ENCODE data around the gene ZSCAN32. TPM values are rescaled to one million over a fixed set of nuclear protein-coding genes. Genes with fewer than 3 reads are reported as not detected.

ZSCAN32 gene
- total RNA-seq, 2 donors from 2014 or later, result 4.0 to 7.3 TPM

DNA sequence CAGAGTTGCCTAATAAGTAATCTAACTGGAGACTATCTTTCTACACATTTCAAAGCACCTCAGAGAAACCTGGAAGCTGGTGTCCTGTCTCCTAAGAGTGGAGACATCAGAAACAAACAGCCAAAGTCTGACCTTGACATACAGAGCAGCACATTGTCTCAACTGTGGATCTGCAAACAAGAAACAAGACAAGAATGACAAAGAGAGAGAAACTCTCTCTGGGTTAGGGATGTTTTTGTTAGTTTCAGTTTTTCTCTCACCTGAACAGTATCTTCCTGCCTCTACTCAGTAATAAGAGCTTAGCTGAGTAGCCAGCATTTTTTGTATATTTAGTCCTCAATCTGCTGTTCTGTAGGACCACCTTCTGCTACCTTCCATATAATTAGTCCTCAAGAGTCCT is 33.6 kb upstream of the ZSCAN32 start:
- no peak overlapping the region for H3K27ac ChIP-seq
- intact Hi-C loops (cut with DNase I), result no loop called here
- H3K4me1 ChIP-seq, result peaks cover 4% of the 10 kb centered on the region
- H3K4me3 ChIP-seq, result no peak overlapping the region
- H3K36me3 ChIP-seq (replicated peaks in 1 of 2; ENCODE audit: insufficient read depth in 1 of 2, low read depth in 2 of 2), result no peaks in the 10 kb centered on the region
- ATAC-seq (no peak), DNase-seq (no peak)
- TF ChIP-seq POLR2A (IDR thresholded peaks at IDR 0.05), result no peak
- TF ChIP-seq, protein P1, sequence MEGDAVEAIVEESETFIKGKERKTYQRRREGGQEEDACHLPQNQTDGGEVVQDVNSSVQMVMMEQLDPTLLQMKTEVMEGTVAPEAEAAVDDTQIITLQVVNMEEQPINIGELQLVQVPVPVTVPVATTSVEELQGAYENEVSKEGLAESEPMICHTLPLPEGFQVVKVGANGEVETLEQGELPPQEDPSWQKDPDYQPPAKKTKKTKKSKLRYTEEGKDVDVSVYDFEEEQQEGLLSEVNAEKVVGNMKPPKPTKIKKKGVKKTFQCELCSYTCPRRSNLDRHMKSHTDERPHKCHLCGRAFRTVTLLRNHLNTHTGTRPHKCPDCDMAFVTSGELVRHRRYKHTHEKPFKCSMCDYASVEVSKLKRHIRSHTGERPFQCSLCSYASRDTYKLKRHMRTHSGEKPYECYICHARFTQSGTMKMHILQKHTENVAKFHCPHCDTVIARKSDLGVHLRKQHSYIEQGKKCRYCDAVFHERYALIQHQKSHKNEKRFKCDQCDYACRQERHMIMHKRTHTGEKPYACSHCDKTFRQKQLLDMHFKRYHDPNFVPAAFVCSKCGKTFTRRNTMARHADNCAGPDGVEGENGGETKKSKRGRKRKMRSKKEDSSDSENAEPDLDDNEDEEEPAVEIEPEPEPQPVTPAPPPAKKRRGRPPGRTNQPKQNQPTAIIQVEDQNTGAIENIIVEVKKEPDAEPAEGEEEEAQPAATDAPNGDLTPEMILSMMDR (IDR thresholded peaks at IDR 0.05), result no peak
- H3K27me3 ChIP-seq, result no peaks in the 10 kb centered on the region
- H3K9me3 ChIP-seq, result no peaks in the 10 kb centered on the region

DNA sequence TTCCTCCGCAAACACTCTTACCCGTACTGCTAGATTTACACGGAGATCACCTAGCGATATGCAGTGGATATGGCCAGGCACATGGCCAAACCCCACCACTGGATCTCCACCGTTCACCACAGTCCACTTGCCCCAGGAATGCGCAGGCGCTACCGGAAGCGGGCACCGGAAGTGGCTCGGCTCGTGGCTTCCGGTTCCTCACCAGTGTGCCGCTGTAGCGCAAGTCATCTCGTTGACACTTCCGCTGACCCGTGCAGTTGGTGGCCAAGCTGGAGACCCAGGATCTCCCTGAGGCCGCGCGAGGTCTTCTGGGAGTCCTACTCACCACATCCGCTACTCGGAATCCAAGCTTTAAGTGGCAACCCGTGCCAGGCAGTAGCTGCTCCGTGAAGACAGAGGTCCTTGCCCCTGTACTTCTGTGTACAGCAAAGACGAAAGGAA is 31.0 kb upstream of the ZSCAN32 start:
- Histone ChIP-seq H3K4me1 (peaks cover 4% of the 10 kb centered on the region), H3K27ac (no peak overlapping the region), H3K4me3 (no peak overlapping the region), H3K36me3 (replicated peaks in 1 of 2; ENCODE audit: insufficient read depth in 1 of 2, low read depth in 2 of 2) (no peaks in the 10 kb centered on the region), H3K27me3 (no peaks in the 10 kb centered on the region), H3K9me3 (no peaks in the 10 kb centered on the region)
- 60 to 63% methylated on average over 18 to 22 of the region's 26 CpGs for WGBS, 2 donors
- DNase-seq (peak; percentile 44 to 61 (median 60)), ATAC-seq (peak; percentile 55)
- intact Hi-C loops (cut with DNase I), result no loop called here
- TF ChIP-seq, protein P1 (IDR thresholded peaks at IDR 0.05), result no peak
- TF ChIP-seq POLR2A (IDR thresholded peaks at IDR 0.05), result no peak

DNA sequence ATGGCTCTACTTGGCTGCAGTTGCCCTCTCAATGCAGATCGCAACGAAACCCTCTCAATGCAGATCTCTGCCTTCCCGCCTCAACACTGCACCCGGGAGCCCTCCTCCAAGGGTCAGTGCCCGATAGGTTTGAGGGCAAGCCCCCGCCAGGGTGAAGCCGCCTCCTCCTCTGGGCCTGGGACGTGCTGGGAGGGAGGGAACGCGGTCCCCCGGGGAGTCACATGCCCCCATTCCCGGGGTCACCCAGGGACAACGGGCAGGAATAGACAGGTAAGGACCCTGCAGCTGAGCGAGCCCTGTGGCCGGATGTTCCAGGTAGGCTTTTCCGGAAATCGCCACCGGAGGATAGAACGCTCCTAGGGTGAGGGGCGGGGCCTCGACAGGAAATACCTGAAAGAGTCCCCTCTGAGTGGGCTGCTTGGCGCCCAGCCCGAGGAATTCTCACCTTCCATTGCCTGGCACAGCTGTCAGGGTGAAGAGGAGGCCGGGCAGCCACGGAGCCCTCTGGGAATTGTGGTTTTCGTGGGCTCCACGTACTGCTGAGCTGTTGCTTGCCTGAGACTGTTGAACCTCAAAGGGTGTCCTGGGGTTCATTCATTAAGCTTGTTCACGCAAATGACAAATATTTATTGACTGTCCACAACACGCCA is 13.1 kb upstream of the ZSCAN32 start:
- H3K9me3 ChIP-seq, result peaks cover 0 to 55% (median 3%) of the 10 kb centered on the region in 3 donors
- H3K4me1 ChIP-seq, result no peaks in the 10 kb centered on the region
- 37 to 43% methylated on average over 11 to 25 of the region's 29 CpGs for WGBS, 2 donors
- no peak for ATAC-seq
- DNase-seq, result no peak
- no peak overlapping the region for H3K27ac ChIP-seq
- H3K36me3 ChIP-seq (replicated peaks in 1 of 2; ENCODE audit: insufficient read depth in 1 of 2, low read depth in 2 of 2), result peaks cover under 1 to 4% of the 10 kb centered on the region in 2 donors
- intact Hi-C loops (cut with DNase I), result no loop called here
- no peak overlapping the region for H3K4me3 ChIP-seq
- TF ChIP-seq, protein P1 (IDR thresholded peaks at IDR 0.05), result no peak
- TF ChIP-seq POLR2A (IDR thresholded peaks at IDR 0.05), result no peak
- no peaks in the 10 kb centered on the region for H3K27me3 ChIP-seq

DNA sequence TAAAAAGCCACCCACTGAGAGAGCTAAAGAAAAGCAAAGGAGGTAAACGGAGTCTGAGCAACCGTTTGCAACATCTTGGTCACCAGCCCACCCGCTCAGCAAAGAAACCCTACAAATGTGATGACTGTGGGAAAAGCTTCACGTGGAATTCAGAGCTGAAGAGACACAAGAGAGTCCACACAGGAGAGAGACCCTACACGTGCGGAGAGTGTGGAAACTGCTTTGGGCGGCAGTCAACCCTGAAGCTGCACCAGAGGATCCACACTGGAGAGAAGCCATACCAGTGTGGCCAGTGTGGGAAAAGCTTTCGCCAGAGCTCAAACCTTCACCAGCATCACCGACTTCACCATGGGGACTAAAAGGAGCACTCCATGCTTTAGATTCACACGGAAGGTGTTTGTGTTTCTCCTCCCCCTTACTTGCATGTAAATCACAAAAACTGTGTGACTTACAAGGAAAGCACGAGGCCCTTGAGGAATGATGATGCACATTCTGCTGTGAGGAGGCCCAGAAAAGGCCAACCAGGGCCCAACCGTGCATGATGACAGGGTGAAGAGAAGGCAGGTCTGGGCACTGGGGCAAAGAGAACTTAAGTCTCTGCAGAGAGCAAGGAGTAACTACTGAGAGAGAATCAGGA is 7.9 kb upstream of the ZSCAN32 start:
- no peak overlapping the region for H3K27ac ChIP-seq
- H3K4me3 ChIP-seq, result no peak overlapping the region
- H3K4me1 ChIP-seq, result no peaks in the 10 kb centered on the region
- H3K9me3 ChIP-seq, result peaks cover 0 to 76% (median 7%) of the 10 kb centered on the region in 3 donors
- intact Hi-C loops (cut with DNase I), result no loop called here
- TF ChIP-seq, protein P1 (IDR thresholded peaks at IDR 0.05), result no peak
- no peak for TF ChIP-seq POLR2A (IDR thresholded peaks at IDR 0.05)
- peaks cover 22 to 24% of the 10 kb centered on the region in 2 donors for H3K36me3 ChIP-seq (replicated peaks in 1 of 2; ENCODE audit: insufficient read depth in 1 of 2, low read depth in 2 of 2)
- no peak for DNase-seq
- 93 to 97% methylated on average over 12 of the region's 12 CpGs for WGBS, 2 donors
- no peaks in the 10 kb centered on the region for H3K27me3 ChIP-seq
- no peak for ATAC-seq
